CD4-positive, alpha-beta T cell treated with Interleukin-6 for 4 hours (primary cell): ENCODE data around the gene RNF13.
A peak's percentile ranks its signal among the peaks of the same experiment; 100 is the strongest.
"Not testable (repeated sequence)": the region's sequence is repeated elsewhere in the genome, so short reads cannot be mapped to it uniquely, and the experiment has no call there.

Source experiments
- DNase-seq: peaks from one replicate; pipeline ENCODE4 v3.0.0-alpha.2; 2020; ENCODE audit warnings: mixed read lengths

RNF13 gene

DNA sequence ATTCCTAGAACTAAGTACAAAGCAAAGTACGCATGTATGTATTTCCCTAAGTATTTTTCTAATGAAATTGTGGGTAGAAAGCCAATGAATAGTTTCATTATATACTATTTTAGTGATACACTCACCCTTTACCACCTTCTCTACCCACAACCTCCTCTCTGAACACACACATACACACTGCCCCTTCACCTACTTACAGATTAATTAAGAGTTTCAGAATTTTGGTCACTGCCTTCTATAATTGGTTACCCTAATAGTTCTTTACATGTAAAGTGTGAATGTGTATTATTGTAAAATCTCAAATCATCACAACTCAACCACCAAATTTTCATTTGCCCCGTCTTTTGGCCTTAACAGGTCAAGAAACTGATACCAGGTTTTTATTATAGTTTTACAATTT, 150.5 kb downstream of the RNF13 start:
- DNase-seq: no peak

GRCh38 chr3:149964291-149964690, 151.3 kb downstream of the RNF13 start:
- no peak for DNase-seq

GRCh38 chr3:149965278-149965677, 152.3 kb downstream of the RNF13 start:
- DNase-seq: no peak

DNA sequence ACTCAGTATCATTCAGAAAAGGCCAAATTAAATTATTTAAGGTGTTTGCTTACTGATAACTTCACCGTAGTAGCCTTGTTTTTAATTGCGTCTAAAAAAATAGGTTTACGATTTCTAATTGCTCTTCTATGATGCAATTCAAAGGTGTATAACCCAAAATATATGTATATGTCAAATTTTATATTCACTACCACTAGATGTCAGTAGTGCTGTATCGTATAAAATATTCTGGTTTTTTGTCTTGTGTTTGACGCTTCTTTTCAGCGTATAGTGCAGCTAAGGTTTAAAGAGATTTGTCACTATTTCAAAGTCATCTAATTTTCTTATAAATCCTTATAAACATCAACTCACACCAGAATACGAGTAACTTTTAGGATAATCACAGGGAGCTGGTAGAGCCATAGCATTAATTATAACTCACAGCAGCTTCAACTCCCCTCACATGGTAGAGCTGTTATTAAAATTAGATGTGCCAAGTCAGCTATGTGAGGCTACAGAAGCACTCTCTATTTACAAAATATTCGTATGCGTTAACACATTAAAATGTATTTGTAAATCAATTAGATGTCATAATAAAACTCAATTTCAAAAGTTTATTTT, 154.2 kb downstream of the RNF13 start:
- DNase-seq: no peak

GRCh38 chr3:149968216-149968615, 155.2 kb downstream of the RNF13 start:
- DNase-seq: no peak

- DNase-seq: no peak
Measured at GRCh38 chr3:149969110-149969939, 156.3 kb downstream of the RNF13 start.

- peak; percentile 82 for DNase-seq
Measured at GRCh38 chr3:149969940-149970715, 157.1 kb downstream of the RNF13 start.

GRCh38 chr3:149970716-149971402, 157.8 kb downstream of the RNF13 start, which contains the start of gene PFN2:
PFN2 (minus strand) TSS chr3:149970895; CDS start chr3:149970856, 39 bp downstream.
- peak; percentile 74 for DNase-seq

GRCh38 chr3:149971403-149972075, 158.5 kb downstream of the RNF13 start:
- DNase-seq: peak; percentile 48

GRCh38 chr3:149975919-149976318, 162.9 kb downstream of the RNF13 start:
- no peak for DNase-seq

DNA sequence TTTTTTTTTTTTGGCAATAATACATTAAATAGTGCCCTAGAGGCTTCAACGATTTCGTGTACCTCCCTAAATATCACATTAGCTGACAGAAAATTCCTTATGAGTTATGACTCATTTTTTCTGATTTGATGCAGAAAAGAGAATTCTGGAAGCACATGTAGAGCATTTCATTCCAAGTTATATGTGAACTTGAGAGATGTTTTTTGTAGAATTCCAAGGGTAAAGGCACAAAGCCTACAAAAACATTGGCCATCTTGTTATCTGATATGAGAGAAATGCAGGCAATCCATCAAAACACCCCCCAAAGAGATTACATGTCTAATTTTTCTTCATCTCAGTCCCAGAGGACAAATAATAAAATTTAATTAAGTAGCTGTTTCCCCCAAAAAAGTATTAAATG, 164.4 kb downstream of the RNF13 start:
- DNase-seq: no peak

- DNase-seq: not testable (repeated sequence)
Measured at GRCh38 chr3:149981979-149982378, 169.0 kb downstream of the RNF13 start.

GRCh38 chr3:149983053-149983452, 170.0 kb downstream of the RNF13 start:
- not testable (repeated sequence) for DNase-seq

GRCh38 chr3:149983628-149984027, 170.6 kb downstream of the RNF13 start:
- DNase-seq: no peak

DNA sequence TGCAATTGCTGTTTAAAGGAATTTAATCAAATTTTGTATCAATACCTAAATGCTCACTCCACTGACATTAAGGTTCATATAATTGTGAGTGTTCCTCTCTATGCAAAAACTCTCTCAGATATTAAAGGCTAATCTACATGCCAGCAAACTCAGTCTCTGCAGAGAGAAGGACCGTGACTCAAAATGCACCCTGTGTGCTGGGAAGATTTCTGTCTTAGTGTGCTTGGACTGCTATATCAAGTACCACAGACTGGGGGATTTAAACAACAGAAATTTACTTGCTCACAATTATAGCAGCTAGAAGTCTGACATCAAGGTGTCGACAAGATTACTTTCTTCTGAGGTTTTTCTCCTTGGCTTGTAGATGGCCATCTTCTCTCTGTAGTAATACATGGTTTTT, 176.3 kb downstream of the RNF13 start:
- no peak for DNase-seq

GRCh38 chr3:149990423-149990948, 177.5 kb downstream of the RNF13 start:
- no peak for DNase-seq

DNA sequence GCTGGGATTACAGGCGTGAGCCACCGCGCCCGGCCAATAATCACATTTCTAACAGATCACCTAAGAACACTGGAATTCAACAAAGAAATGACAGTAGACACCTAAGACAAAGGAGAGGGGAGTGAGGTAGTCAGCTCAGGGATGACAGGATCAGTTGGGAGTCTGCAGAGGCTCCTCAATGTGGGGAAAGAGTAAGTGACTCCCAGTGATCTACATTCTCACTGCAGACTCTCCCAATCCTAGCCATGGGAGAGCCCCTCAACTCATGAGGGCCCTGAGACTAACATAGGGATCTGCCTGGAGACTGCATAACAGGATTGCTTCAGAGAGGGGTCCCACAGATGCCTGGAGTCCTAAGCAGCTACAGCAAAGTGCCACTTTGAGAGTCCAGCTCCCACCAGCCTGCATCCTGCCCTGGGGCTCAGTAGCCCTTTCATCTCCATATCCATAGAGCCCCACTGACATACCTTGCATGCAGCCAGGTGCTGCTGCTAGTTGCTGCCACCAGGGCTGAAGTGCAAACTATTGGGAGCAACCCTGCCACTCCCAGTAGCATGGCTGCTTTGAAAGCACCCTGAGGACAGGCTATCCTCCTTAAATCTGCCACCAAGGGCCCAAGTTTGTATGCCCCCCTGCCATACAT, 179.5 kb downstream of the RNF13 start:
- DNase-seq: no peak

DNA sequence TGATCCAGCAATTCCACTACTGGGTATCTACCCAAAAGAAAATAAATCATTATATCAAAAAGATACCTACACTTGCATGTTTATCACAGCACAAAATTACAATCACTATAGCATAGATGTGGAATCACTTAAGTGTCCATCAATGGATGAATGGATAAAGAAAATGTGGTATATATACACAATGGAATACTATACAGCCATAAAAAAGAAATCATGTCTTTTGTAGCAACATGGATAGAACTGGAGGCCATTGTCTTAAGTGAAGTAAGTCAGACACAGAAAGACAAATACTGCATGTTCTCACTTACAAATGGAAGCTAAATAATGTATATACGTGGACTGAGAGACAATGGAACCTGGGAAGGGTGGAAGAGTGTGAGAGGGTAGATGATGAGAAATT, 185.9 kb downstream of the RNF13 start:
- DNase-seq: no peak

- DNase-seq: no peak
Measured at GRCh38 chr3:149999421-149999820, 186.4 kb downstream of the RNF13 start.

DNA sequence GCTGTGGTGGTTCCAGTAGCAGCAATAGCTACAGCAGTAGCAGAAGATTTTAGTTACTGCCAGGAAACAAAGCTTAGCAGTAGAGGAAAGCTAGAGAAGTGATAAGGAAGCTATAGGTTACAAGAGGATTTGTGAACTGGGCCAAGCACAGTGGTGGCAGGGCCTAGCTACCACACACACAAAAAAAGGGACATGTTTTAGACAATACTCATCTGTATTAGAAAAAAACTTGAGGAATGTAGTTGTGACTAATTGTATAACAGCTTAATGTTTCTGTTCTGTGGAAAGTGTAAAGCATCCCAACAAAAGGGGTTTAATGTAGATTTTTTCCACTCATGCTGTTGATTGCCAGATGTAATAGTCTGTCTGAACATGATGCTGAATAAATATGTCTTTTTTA, 187.6 kb downstream of the RNF13 start:
- no peak for DNase-seq
